Erythroblast (primary cell): ENCODE measurements around the gene DCBLD1.
A peak's percentile ranks its signal among the peaks of the same experiment; 100 is the strongest.
"Not testable (repeated sequence)": the region's sequence is repeated elsewhere in the genome, so short reads cannot be mapped to it uniquely, and the experiment has no call there.

Source experiments
- DNase-seq, 2 experiments: peaks; one replicate each; lab custom pipeline; 2025; lab: John Stamatoyannopoulos, UW
- GATA1 ChIP-seq: IDR thresholded peaks from 2 replicates; pipeline ENCODE4 v1.6.1; 2011; ENCODE audit warnings: low read depth, mild to moderate bottlenecking, control low read depth, low read length, moderate library complexity
- POLR2A ChIP-seq: IDR thresholded peaks from 2 replicates; pipeline ENCODE4 v1.6.1; 2011; ENCODE audit warnings: mild to moderate bottlenecking, low read length

Gene DCBLD1

DNA sequence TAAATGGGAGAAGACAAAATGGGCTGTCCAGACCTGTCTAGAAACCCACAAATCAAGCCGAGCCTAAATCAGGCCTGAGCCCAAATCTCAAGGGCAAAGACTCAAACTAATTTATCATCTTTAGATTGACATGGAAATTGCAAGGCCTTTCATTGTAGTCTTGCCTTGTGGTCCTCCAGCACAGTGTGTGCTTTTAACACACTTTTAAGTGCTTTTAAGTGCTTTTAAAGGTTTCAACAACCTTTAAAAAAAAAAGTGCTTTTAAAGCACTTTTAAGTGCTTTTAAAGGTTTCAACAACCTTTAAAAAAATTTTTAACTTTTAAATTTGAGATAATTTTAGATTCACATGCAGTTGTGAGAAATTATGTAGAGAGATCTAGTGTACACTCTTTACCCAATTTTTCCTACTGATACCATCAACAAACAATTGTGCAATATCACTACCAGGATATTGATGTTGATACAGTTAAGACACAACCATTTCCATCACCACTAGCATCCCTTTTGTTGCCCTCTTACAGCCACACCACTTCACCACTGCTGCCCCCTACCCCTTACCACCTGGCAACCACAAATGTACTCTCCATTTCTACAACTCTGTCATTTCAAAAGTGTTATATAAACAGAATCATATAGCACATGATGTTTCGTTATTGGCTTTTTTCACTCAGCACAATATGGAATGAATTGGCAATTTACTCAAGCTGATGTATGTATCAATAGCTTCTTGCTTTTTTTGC is 23.1 kb upstream of the DCBLD1 start:
- TF ChIP-seq POLR2A, result no peak
- no peak for TF ChIP-seq GATA1
- no peak for DNase-seq

DNA sequence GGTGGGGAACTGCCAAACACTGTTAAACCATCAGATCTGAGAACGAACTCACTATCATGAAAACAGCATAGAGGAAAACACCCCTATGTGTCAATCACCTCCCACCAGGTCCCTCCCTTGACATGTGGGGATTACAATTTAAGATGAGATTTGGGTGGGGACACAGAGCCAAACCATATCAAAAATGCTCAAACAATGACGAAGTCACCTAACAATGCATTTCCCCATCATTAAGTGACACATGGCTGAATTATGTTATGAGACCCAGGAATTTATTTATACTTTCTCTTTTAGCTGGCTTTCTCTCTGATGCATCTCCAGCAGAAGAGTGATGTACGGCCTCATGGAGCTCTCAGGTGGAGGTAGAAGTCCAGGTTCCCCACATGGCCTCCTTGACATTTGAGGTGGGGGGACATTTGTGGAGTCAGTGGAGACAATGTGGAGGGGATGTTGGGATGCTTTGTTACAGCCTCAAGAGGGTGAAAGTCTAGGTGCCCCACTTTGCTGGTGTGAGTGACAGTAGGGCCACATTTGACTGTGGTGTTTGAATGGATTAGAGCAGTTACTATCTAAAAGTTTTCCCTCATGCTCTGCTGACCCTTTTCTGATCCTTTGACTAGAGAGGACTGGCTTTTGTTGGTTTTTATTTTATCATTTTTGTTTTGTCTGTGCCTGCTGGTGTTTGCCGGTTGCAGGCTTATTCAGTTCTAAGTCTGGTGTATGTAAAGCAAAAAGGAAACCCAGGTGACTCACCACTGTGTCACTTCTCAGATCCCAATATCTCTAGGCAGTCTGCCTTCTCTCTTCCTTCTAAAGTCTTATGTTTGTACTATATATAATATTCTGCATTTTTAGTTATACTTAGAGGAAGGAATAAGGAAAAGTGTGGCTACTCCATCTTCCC is 18.5 kb upstream of the DCBLD1 start:
- DNase-seq, result no peak
- no peak for TF ChIP-seq GATA1
- no peak for TF ChIP-seq POLR2A

- no peak for DNase-seq
- no peak for TF ChIP-seq GATA1
- no peak for TF ChIP-seq POLR2A
Observed at GRCh38 chr6:117464700-117465099, 17.8 kb upstream of the DCBLD1 start.

DNA sequence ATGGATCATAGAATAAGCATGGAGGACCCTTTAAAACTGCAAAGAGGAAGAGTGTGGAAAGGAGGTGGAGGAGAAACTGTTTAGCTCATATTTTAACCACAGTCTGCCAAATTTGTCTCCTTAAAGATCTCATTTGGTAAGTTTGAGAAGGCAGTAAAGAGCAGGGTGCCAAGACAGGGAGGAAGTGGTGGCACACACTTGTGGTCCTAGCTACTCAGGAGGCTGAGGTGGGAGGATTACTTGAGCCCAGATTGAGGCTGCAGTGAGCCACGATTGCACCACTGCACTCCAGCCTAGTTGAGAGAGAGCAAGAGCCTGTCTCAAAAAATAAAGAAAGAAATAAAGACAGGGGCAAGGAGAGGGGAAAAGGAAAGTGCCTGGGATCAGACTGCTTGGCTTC is 16.8 kb upstream of the DCBLD1 start:
- DNase-seq, result no peak
- no peak for TF ChIP-seq GATA1
- no peak for TF ChIP-seq POLR2A

DNA sequence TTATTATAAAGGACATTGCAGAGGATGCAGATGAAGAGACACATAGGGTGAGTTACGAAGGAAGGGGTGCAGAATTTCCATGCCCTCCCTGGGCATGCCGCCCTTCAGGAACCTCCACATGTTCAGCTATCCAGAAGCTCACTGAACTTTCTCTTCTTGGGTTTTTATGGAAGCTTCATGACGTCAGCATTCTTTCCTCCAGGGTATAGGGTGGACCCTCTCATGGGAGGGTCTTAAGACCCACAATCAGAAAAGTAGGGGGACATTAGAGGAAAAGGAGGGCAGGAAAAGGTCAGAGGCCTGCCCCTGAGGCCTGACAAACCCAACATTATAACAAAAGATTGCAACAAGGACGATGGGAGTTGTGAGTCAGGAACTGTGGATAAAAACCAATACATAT is 14.6 kb upstream of the DCBLD1 start:
- no peak for TF ChIP-seq GATA1
- no peak for TF ChIP-seq POLR2A
- DNase-seq, result no peak

DNA sequence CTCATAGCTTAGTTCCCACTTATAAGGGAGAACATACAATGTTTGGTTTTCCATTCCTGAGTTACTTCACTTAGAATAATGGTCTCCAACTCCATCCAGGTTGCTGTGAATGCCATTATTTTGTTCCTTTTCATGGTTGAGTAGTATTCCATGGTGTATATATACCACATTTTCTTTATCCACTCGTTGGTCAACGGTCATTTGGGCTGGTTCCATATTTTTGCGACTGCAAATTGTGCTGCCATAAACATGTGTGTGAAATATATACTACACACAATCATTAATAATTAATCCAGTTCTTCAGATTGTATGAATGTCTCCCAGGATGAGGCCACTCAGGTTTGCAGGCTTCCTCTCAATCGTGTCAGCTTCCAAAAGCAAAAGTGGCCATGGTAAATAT is 13.9 kb upstream of the DCBLD1 start:
- not testable (repeated sequence) for DNase-seq

- TF ChIP-seq POLR2A, result no peak
- no peak for TF ChIP-seq GATA1
- no peak for DNase-seq
Observed at GRCh38 chr6:117469356-117469755, 13.1 kb upstream of the DCBLD1 start.

DNA sequence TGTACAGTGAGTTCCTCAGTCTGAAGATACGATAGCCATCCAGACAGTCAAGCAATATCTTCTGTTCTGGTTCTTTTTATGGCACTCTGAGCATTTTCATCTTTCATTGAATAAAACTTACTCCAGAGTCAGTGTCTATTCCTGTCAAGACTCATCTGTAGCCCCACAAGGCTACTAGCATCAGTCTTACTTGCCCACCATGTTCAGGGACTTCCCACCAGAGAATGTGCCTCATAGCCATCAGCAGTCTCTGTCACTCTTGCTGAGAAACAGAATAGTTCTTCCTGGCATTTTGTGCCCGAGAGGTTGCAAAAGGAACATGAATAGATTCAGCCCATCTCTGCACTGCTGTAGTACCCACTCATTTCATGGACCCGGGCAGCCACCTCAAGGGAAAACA is 12.7 kb upstream of the DCBLD1 start:
- no peak for DNase-seq
- TF ChIP-seq GATA1, result no peak
- no peak for TF ChIP-seq POLR2A

GRCh38 chr6:117472667-117473066 is 9.8 kb upstream of the DCBLD1 start:
- TF ChIP-seq POLR2A, result no peak
- TF ChIP-seq GATA1, result no peak
- no peak for DNase-seq

DNA sequence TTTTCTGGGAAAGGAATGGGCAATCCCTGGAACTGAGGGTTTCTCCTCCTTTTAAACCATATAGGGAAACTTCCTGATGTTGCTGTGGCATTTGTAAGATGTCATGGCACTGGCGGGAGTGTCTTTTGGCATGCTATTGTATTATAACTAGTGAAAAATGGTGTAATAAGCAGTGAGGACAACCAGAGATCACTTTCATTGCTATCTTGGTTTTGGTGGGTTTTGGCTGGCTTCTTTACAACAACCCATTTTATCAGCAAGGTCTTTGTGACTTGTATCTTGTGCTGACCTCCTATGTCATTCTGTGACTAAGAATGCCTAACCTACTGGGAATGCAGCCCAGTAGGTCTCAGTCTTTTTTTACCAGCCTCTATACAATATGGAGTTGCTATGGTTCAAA is 9.1 kb upstream of the DCBLD1 start:
- no peak for TF ChIP-seq POLR2A
- no peak for TF ChIP-seq GATA1
- no peak for DNase-seq

- peak; percentile 20 to 26 for DNase-seq
- TF ChIP-seq POLR2A, result no peak
- no peak for TF ChIP-seq GATA1
Observed at GRCh38 chr6:117477988-117478852, 4.3 kb upstream of the DCBLD1 start.

- TF ChIP-seq GATA1, result no peak
- no peak for TF ChIP-seq POLR2A
- no peak for DNase-seq
Observed at GRCh38 chr6:117478853-117479231, 3.6 kb upstream of the DCBLD1 start.

DNA sequence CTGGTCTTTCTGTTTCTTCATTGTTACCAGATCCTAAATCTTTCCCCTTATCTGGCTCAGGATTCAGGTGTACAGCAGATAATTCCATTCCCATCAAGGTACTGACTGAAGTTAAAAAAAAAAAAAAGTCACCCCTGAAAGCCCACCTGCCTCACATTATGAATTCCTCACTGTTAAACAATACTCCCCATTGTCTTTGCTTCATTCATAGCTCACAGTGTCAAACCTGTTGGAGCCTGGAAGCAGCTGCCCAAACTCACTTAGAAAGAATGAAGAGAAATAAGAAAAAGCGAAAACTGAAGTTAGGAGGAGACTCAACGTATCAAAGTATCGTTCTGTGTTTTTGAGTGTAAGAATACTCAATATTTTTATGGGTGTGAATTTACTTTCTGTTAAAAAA is 1.8 kb upstream of the DCBLD1 start:
- TF ChIP-seq POLR2A, result no peak
- no peak for DNase-seq

DNA sequence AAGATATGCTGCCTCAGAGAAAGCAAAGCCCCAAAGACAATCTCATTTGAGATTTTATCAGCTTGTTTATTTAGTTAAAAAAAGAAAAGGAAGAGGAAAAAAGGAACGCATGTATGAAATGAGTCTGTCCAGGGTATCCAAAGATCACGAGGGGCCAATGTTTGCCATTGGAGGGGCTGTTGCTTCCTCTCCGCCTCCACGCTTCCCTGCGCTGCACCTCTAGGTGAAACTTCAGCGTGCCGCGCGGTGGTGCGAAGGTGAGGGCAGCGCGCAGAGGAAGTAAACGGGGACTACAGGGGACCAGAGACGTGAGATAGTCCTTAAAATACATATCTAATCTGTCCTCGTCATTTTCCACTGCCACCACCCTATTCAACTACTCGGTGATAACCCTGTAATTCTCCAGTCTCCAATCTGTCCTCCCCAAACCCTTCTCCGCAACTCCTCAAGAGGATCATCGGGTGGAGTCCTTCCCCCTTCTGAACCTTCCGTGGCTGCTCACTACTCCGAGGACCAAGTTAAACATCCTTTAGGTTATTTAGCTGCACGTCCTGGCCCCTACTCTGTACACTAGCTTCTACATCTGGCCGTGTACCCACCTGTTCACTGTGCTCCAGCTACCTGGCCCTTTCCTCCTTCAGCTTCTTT is 1.1 kb upstream of the DCBLD1 start:
- TF ChIP-seq POLR2A, result no peak
- TF ChIP-seq GATA1, result no peak
- peak; percentile 12 to 16 for DNase-seq
